HepG2 (cell line): Measurements from ENCODE around the gene CCDC57. TPM values are rescaled to one million over a fixed set of nuclear protein-coding genes. Genes with fewer than 3 reads are reported as not detected.

ENCODE experiments used
- ASH2L ChIP-seq: fragments of 300-600, 200-600 bp; sonication (generic); IDR thresholded peaks from 2 replicates; pipeline ENCODE4 v1.7.0; 2017; ENCODE audit warnings: low read depth, mild to moderate bottlenecking, moderate library complexity, mixed read lengths, low read length; ENCODE audit not compliant: insufficient read length
- DR1 ChIP-seq: sonication (generic); formaldehyde crosslinking; IDR thresholded peaks from 2 replicates; pipeline ENCODE4 v1.8.0; 2021; ENCODE audit warnings: mild to moderate bottlenecking, missing genetic modification reagents, inconsistent platforms
- FOXC1 ChIP-seq: sonication (generic); formaldehyde crosslinking; IDR thresholded peaks from 2 replicates; pipeline ENCODE4 v1.8.0; 2022; ENCODE audit warnings: mild to moderate bottlenecking, missing genetic modification reagents, borderline replicate concordance
- ISL2 ChIP-seq: sonication (generic); formaldehyde crosslinking; IDR thresholded peaks from 2 replicates; pipeline ENCODE4 v1.5.0; 2020; ENCODE audit warnings: missing genetic modification reagents
- JUN ChIP-seq: sonication (generic); formaldehyde crosslinking; IDR thresholded peaks from 2 replicates; pipeline ENCODE4 v1.4.0; 2020; ENCODE audit warnings: mild to moderate bottlenecking, missing genetic modification reagents
- MATR3 ChIP-seq: sonication (generic); formaldehyde crosslinking; IDR thresholded peaks from 2 replicates; pipeline ENCODE4 v1.4.0; 2020; ENCODE audit warnings: missing genetic modification reagents
- NAIF1 ChIP-seq: sonication (generic); formaldehyde crosslinking; IDR thresholded peaks from 2 replicates; pipeline ENCODE4 v1.5.0; 2020; ENCODE audit warnings: mild to moderate bottlenecking, missing genetic modification reagents, borderline replicate concordance
- RCOR2 ChIP-seq: IDR thresholded peaks from 2 replicates; pipeline ENCODE4 v1.6.1; 2016; ENCODE audit warnings: missing biosample characterization, missing genetic modification reagents
- RXRA ChIP-seq: sonication (generic); formaldehyde crosslinking; IDR thresholded peaks from 2 replicates; pipeline ENCODE4 v1.5.1; 2020; ENCODE audit warnings: missing genetic modification reagents
- SYNCRIP ChIP-seq: fragments of 200-400 bp; formaldehyde crosslinking; IDR thresholded peaks from 2 replicates; pipeline ENCODE4 v1.6.1; 2018; ENCODE audit warnings: mild to moderate bottlenecking, low read depth, low read length; ENCODE audit not compliant: insufficient read depth
- XBP1 ChIP-seq: sonication (generic); formaldehyde crosslinking; IDR thresholded peaks from 2 replicates; pipeline ENCODE4 v1.5.0; 2020; ENCODE audit warnings: missing genetic modification reagents
- XRCC5 ChIP-seq: fragments of 200-400 bp; formaldehyde crosslinking; optimal IDR thresholded peaks from 2 replicates; pipeline ENCODE3; 2017; ENCODE audit warnings: mild to moderate bottlenecking, low read length
- ZNF546 ChIP-seq: sonication (generic); formaldehyde crosslinking; conservative IDR thresholded peaks from 2 replicates; pipeline ENCODE4 v1.8.1; 2023; ENCODE audit warnings: mild to moderate bottlenecking, missing genetic modification reagents
- ZNF773 ChIP-seq: sonication (generic); formaldehyde crosslinking; IDR thresholded peaks from 2 replicates; pipeline ENCODE4 v1.4.0; 2020; ENCODE audit warnings: missing genetic modification reagents, borderline replicate concordance
- ZSCAN9 ChIP-seq: IDR thresholded peaks from 2 replicates; pipeline ENCODE4 v1.6.1; 2016; ENCODE audit warnings: borderline replicate concordance
- polyA plus RNA-seq, 8 experiments: library from polyadenylated mRNA; depleted of rRNA in 3 of 8; stranded (reverse) in 7 of 8; unstranded in 1 of 8; fragments of >200 nt; fragmentation: Illumina TruSeq in 4 of 8; extraction: Trizol in 4 of 8; gene quantifications; 2 replicates each; pipeline versions ENCODE4 v1.2.1 to v1.2.3, GENCODE V29; 2011 to 2016; ENCODE audit warnings: low read depth in 4 of 8, missing spikeins in 1 of 8, mixed read lengths in 1 of 8; ENCODE audit not compliant: insufficient read depth in 1 of 8
- total RNA-seq, 5 experiments: library from RNA; depleted of rRNA; stranded (reverse); fragments of >200 nt; fragmentation: Illumina TruSeq; extraction: Trizol; gene quantifications; 2 replicates each; pipeline ENCODE4 v1.2.3, GENCODE V29; 2016; ENCODE audit warnings: low read depth in 1 of 5
- TF ChIP-seq, protein P1 (sequence below): sonication (generic); formaldehyde crosslinking; IDR thresholded peaks from 2 replicates; pipeline ENCODE4 v1.4.0; 2020; ENCODE audit warnings: mild to moderate bottlenecking, missing genetic modification reagents, borderline replicate concordance
- TF ChIP-seq, protein P2 (sequence below): sonication (generic); formaldehyde crosslinking; IDR thresholded peaks from 2 replicates; pipeline ENCODE4 v1.5.1; 2020; ENCODE audit warnings: missing genetic modification reagents, mild to moderate bottlenecking, borderline replicate concordance
- TF ChIP-seq, protein P3 (sequence below): sonication (generic); formaldehyde crosslinking; IDR thresholded peaks from 2 replicates; pipeline ENCODE4 v1.8.1; 2023; ENCODE audit warnings: mild to moderate bottlenecking, missing genetic modification reagents
- TF ChIP-seq, protein P4 (sequence below): sonication (generic); formaldehyde crosslinking; conservative IDR thresholded peaks from 2 replicates; pipeline ENCODE4 v1.4.0; 2020; ENCODE audit warnings: mild to moderate bottlenecking, missing genetic modification reagents, moderate library complexity
- TF ChIP-seq, protein P5 (sequence below): sonication (generic); formaldehyde crosslinking; IDR thresholded peaks from 2 replicates; pipeline ENCODE4 v1.8.0; 2022; ENCODE audit warnings: mild to moderate bottlenecking, missing genetic modification reagents

CCDC57 gene
- total and polyA plus RNA-seq, 2 of the 13 experiments (the other 11 are each of a cell fraction or from before 2014, with no cell fraction given), result 59.3 to 59.9 TPM

DNA sequence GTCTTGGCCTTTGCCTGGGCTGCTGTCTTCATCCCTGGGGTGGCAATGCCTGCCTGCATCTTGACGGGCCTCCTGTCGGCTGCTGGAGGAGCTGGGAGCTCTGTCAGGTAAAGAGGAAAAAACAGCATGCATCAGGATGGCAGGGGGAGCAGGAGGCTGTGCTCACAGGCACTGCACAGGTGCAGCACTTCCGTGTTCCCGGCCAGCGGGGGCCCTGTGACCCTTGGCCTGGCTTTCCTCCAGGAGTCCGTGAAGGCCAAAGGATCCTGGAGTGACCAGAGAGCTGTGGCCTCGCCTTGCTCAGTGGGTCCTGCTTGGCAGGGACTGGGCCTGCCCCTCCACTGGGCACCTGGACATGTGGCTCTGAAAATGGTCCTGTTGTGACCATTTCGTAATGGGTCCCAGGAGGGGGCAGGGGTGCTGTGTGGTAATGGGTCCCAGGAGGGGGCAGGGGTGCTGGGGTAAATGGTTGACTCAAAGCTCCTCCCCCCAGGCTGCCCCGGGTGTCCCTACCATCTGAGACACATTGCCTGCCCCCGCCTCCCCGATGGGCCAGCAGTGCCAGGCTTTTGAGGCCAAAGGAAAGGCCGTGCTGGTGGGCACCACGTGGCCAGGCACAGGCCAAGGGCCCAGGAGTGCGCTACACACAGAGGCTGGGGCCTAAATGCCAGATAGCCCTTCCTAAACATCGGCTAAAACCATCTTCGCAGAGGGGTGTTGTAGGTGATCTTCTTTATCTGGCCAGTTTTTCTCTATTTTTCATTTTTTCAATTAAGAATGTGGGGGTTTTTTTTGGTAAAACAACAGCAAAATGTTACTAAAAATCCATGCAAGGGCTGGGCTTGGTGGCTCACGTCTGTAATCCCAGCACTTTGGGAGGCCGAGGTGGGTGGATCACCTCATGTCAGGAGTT lies 110.6 kb downstream of the CCDC57 start (continued):
- TF ChIP-seq ZNF773 (no peak), ZNF546 (CRISPR knock-in tag) (no peak), NAIF1 (CRISPR knock-in tag) (no peak), ZSCAN9 (CRISPR knock-in tag) (peak; percentile 80), ASH2L (peak; percentile 46), XRCC5 (peak; percentile 14), RXRA (peak; percentile 97), ISL2 (no peak), FOXC1 (CRISPR knock-in tag) (no peak), XBP1 (CRISPR knock-in tag) (no peak), JUN (0 out of 2 replicates have a peak, but pooled peaks have one; percentile 65), SYNCRIP (no peak), DR1 (CRISPR knock-in tag) (peak; percentile 24; the same call in 1 of the 2 replicates), MATR3 (CRISPR knock-in tag) (no peak), RCOR2 (CRISPR knock-in tag) (no peak; the same call in 1 of the 2 replicates)
- TF ChIP-seq, protein P1, sequence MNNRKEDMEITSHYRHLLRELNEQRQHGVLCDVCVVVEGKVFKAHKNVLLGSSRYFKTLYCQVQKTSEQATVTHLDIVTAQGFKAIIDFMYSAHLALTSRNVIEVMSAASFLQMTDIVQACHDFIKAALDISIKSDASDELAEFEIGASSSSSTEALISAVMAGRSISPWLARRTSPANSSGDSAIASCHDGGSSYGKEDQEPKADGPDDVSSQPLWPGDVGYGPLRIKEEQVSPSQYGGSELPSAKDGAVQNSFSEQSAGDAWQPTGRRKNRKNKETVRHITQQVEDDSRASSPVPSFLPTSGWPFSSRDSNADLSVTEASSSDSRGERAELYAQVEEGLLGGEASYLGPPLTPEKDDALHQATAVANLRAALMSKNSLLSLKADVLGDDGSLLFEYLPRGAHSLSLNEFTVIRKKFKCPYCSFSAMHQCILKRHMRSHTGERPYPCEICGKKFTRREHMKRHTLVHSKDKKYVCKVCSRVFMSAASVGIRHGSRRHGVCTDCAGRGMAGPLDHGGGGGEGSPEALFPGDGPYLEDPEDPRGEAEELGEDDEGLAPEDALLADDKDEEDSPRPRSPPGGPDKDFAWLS (CRISPR knock-in tag), result no peak
- TF ChIP-seq, protein P2, sequence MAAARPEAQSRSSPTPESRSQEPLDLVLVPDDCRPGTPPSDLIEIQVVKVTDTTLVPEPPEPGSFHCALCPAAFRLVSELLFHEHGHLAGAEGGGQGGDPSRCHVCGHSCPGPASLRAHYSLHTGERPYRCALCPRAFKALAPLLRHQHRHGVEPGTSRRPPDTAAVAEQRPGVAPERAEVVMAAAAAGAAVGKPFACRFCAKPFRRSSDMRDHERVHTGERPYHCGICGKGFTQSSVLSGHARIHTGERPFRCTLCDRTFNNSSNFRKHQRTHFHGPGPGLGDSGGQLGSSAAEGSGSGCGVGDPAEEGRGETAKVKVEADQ (CRISPR knock-in tag), result peak; percentile 19; the same call in 1 of the 2 replicates
- TF ChIP-seq, protein P3, sequence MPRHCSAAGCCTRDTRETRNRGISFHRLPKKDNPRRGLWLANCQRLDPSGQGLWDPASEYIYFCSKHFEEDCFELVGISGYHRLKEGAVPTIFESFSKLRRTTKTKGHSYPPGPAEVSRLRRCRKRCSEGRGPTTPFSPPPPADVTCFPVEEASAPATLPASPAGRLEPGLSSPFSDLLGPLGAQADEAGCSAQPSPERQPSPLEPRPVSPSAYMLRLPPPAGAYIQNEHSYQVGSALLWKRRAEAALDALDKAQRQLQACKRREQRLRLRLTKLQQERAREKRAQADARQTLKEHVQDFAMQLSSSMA, result no peak
- TF ChIP-seq, protein P4, sequence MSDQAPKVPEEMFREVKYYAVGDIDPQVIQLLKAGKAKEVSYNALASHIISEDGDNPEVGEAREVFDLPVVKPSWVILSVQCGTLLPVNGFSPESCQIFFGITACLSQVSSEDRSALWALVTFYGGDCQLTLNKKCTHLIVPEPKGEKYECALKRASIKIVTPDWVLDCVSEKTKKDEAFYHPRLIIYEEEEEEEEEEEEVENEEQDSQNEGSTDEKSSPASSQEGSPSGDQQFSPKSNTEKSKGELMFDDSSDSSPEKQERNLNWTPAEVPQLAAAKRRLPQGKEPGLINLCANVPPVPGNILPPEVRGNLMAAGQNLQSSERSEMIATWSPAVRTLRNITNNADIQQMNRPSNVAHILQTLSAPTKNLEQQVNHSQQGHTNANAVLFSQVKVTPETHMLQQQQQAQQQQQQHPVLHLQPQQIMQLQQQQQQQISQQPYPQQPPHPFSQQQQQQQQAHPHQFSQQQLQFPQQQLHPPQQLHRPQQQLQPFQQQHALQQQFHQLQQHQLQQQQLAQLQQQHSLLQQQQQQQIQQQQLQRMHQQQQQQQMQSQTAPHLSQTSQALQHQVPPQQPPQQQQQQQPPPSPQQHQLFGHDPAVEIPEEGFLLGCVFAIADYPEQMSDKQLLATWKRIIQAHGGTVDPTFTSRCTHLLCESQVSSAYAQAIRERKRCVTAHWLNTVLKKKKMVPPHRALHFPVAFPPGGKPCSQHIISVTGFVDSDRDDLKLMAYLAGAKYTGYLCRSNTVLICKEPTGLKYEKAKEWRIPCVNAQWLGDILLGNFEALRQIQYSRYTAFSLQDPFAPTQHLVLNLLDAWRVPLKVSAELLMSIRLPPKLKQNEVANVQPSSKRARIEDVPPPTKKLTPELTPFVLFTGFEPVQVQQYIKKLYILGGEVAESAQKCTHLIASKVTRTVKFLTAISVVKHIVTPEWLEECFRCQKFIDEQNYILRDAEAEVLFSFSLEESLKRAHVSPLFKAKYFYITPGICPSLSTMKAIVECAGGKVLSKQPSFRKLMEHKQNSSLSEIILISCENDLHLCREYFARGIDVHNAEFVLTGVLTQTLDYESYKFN (CRISPR knock-in tag), result peak; percentile 87
- TF ChIP-seq, protein P5, sequence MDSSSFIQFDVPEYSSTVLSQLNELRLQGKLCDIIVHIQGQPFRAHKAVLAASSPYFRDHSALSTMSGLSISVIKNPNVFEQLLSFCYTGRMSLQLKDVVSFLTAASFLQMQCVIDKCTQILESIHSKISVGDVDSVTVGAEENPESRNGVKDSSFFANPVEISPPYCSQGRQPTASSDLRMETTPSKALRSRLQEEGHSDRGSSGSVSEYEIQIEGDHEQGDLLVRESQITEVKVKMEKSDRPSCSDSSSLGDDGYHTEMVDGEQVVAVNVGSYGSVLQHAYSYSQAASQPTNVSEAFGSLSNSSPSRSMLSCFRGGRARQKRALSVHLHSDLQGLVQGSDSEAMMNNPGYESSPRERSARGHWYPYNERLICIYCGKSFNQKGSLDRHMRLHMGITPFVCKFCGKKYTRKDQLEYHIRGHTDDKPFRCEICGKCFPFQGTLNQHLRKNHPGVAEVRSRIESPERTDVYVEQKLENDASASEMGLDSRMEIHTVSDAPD (CRISPR knock-in tag), result peak; percentile 96
